HL-60/S4 treated with phorbol 12-myristate 13-acetate at 8.2 ng/mL for 4 days and 3 days (cell line): ENCODE results near the gene SELENOT.
"Not testable (repeated sequence)": the region's sequence is repeated elsewhere in the genome, so short reads cannot be mapped to it uniquely, and the experiment has no call there.

Experiments
- in situ Hi-C: fragments of 300-500 bp; cut with MboI; formaldehyde crosslinking; loops from 2 replicates; pipeline ENCODE4 v1.15.0; 2022; ENCODE audit warnings: low sequenced_read_pairs

The SELENOT gene

GRCh38 chr3:150603153-150603979, at the start of gene SELENOT:
TSS of gene SELENOT (plus strand) at chr3:150603321. CDS start at chr3:150603363, 42 bp downstream.
- in situ Hi-C loops: no loop called here

GRCh38 chr3:150555859-150556436, 47.2 kb upstream of the SELENOT start:
- in situ Hi-C loops: no loop called here

- in situ Hi-C loops: no loop called here
Measured at GRCh38 chr3:150556792-150557191, 46.3 kb upstream of the SELENOT start.

- in situ Hi-C loops: no loop called here
Measured at GRCh38 chr3:150557725-150558124, 45.4 kb upstream of the SELENOT start.

GRCh38 chr3:150564243-150564642, 38.9 kb upstream of the SELENOT start:
- in situ Hi-C loops: no loop called here

- in situ Hi-C loops: no loop called here
Measured at GRCh38 chr3:150567328-150567727, 35.8 kb upstream of the SELENOT start.

GRCh38 chr3:150577855-150578254, 25.3 kb upstream of the SELENOT start:
- in situ Hi-C loops: no loop called here

GRCh38 chr3:150581174-150581573, 21.9 kb upstream of the SELENOT start:
- in situ Hi-C loops: no loop called here

- in situ Hi-C loops: no loop called here
Measured at GRCh38 chr3:150582620-150583019, 20.5 kb upstream of the SELENOT start.

GRCh38 chr3:150583028-150583427, 20.1 kb upstream of the SELENOT start:
- in situ Hi-C loops: no loop called here

GRCh38 chr3:150588027-150588830, 14.9 kb upstream of the SELENOT start:
- in situ Hi-C loops: no loop called here

GRCh38 chr3:150589759-150590158, 13.4 kb upstream of the SELENOT start:
- in situ Hi-C loops: no loop called here

- in situ Hi-C loops: no loop called here
Measured at GRCh38 chr3:150594150-150594549, 9.0 kb upstream of the SELENOT start.

GRCh38 chr3:150597646-150598045, 5.5 kb upstream of the SELENOT start:
- in situ Hi-C loops: no loop called here

GRCh38 chr3:150599611-150600297, 3.4 kb upstream of the SELENOT start:
- in situ Hi-C loops: no loop called here

GRCh38 chr3:150600647-150601530, 2.2 kb upstream of the SELENOT start:
- in situ Hi-C loops: not testable (repeated sequence)

GRCh38 chr3:150602426-150603152, 532 bp upstream of the SELENOT start:
- in situ Hi-C loops: no loop called here

GRCh38 chr3:150603980-150604319, 829 bp downstream of the SELENOT start:
- in situ Hi-C loops: no loop called here

- in situ Hi-C loops: no loop called here
Measured at GRCh38 chr3:150605998-150606641, 3.0 kb downstream of the SELENOT start.
